ENCODE measurements around the gene HPS3. TPM values are rescaled to one million over a fixed set of nuclear protein-coding genes. Genes with fewer than 3 reads are reported as not detected.

Gene HPS3
- total and polyA plus RNA-seq, 2 of the 4 experiments (the other 2 are of a cell fraction) = 15.2 to 24.2 TPM

DNA sequence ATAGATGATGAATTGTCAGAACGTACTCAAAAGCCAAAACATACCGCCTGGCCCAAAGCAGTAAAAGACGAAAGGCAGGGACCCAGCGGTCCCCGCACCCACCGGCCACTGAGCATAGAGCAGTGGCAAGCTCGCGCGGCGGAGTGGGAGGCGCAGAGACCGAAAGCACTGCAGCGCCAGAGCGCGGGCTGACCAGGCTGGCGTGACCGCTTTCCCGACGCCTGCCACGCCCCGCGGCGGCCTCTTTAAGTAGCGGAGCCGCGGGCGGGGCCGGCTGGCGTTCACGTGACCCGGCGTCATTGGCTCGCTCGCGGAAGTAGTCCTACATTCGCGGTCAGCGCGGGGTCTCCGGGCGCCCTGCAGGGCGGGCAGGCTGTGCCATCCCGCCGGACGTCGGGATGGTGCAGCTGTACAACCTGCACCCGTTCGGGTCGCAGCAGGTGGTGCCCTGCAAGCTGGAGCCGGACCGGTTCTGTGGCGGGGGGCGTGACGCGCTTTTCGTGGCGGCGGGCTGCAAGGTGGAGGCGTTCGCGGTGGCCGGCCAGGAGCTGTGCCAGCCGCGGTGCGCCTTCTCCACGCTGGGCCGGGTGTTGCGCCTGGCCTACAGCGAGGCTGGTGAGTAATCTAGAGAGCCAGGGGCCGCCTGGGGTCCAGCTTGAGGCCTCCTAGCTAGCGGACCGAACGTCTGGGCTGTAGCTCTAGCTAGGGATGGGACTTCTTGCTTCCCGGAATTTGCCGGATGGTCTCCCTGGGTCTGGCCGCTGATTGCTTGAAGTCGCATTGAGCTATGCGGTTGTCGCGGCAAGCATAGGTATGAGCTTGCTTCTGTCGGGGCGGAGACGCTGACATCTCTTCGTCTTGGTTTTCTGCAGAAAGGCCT, at the start of gene HPS3 (continued):
- TF ChIP-seq, protein P1, sequence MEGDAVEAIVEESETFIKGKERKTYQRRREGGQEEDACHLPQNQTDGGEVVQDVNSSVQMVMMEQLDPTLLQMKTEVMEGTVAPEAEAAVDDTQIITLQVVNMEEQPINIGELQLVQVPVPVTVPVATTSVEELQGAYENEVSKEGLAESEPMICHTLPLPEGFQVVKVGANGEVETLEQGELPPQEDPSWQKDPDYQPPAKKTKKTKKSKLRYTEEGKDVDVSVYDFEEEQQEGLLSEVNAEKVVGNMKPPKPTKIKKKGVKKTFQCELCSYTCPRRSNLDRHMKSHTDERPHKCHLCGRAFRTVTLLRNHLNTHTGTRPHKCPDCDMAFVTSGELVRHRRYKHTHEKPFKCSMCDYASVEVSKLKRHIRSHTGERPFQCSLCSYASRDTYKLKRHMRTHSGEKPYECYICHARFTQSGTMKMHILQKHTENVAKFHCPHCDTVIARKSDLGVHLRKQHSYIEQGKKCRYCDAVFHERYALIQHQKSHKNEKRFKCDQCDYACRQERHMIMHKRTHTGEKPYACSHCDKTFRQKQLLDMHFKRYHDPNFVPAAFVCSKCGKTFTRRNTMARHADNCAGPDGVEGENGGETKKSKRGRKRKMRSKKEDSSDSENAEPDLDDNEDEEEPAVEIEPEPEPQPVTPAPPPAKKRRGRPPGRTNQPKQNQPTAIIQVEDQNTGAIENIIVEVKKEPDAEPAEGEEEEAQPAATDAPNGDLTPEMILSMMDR (conservative IDR thresholded peaks at IDR 0.05; ENCODE audit: low read depth, low read length) = no peak
- TF ChIP-seq POLR2A (IDR thresholded peaks at IDR 0.05; ENCODE audit: low read depth, low read length) (peak; percentile 87), CEBPB (IDR thresholded peaks at IDR 0.05; ENCODE audit: low read depth, low read length) (no peak), RAD21 (IDR thresholded peaks at IDR 0.05; ENCODE audit: low read length) (peak; percentile 24; the same call in 1 of the 2 replicates), SMC3 (IDR thresholded peaks at IDR 0.05; ENCODE audit: low read depth, low read length) (no peak)
- TF ChIP-seq, protein P2, sequence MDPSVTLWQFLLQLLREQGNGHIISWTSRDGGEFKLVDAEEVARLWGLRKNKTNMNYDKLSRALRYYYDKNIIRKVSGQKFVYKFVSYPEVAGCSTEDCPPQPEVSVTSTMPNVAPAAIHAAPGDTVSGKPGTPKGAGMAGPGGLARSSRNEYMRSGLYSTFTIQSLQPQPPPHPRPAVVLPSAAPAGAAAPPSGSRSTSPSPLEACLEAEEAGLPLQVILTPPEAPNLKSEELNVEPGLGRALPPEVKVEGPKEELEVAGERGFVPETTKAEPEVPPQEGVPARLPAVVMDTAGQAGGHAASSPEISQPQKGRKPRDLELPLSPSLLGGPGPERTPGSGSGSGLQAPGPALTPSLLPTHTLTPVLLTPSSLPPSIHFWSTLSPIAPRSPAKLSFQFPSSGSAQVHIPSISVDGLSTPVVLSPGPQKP (IDR thresholded peaks at IDR 0.05; ENCODE audit: borderline replicate concordance, low read depth, low read length) = no peak

Data from IMR-90 (cell line).